PC-9 (cell line): ENCODE data around the gene TGM2. TPM values are rescaled to one million over a fixed set of nuclear protein-coding genes. Genes with fewer than 3 reads are reported as not detected.
A peak's percentile ranks its signal among the peaks of the same experiment; 100 is the strongest.

Experiments used
- BruUV-seq: library from RNA; stranded (reverse); fragments of 400-500 nt; replicated peaks from 2 replicates; lab custom pipeline; 2021; lab: Mats Ljungman, UMichigan
- CTCF ChIA-PET: fragments of 300-600 bp; sonication (Branson Sonifier 250); formaldehyde crosslinking; loops from one replicate; lab custom pipeline; 2022; ENCODE audit warnings: antibody characterized with exemption; lab: Charles Lee
- POLR2A ChIA-PET: fragments of 300-600 bp; sonication (Branson Sonifier 250); formaldehyde crosslinking; loops from one replicate; lab custom pipeline; 2022; ENCODE audit warnings: antibody characterized with exemption; ENCODE audit not compliant: unreplicated experiment; lab: Charles Lee
- DNase-seq, 2 experiments: peaks; one replicate each; pipeline versions ENCODE4 v3.0.0 to v3.0.0-alpha.2; 2015 to 2022; ENCODE audit warnings: mixed read lengths in 1 of 2
- H2AFZ ChIP-seq: fragments of 200-600 bp; sonication (generic); 2 replicates; pipeline ENCODE4 v1.8.1; 2017; ENCODE audit warnings: antibody characterized with exemption
- H3F3A ChIP-seq: fragments of 200-600 bp; sonication (generic); 2 replicates; pipeline ENCODE4 v1.8.1; 2017; ENCODE audit warnings: antibody characterized with exemption, mild to moderate bottlenecking, low read depth; ENCODE audit not compliant: insufficient read depth
- H3K27ac ChIP-seq: fragments of 200-600 bp; sonication (generic); 2 replicates; pipeline ENCODE4 v1.6.1; 2016; ENCODE audit warnings: mixed run types
- H3K27me3 ChIP-seq: fragments of 200-600 bp; sonication (generic); 2 replicates; pipeline ENCODE4 v1.6.1; 2016; ENCODE audit warnings: low read depth, mixed run types; ENCODE audit not compliant: insufficient read depth
- H3K36me3 ChIP-seq: fragments of 200-600 bp; sonication (generic); 2 replicates; pipeline ENCODE4 v1.6.1; 2016; ENCODE audit warnings: low read depth, mixed run types
- H3K4me1 ChIP-seq: fragments of 200-600 bp; sonication (generic); replicated peaks from 2 replicates; pipeline ENCODE4 v1.6.1; 2016; ENCODE audit warnings: mixed run types; ENCODE audit not compliant: insufficient read depth
- H3K4me2 ChIP-seq: fragments of 200-600 bp; sonication (generic); 2 replicates; pipeline ENCODE4 v1.6.1; 2017; ENCODE audit warnings: mixed run types
- H3K4me3 ChIP-seq: fragments of 200-600 bp; sonication (generic); 2 replicates; pipeline ENCODE4 v1.6.1; 2016; ENCODE audit warnings: mixed run types
- H3K79me2 ChIP-seq: fragments of 200-600 bp; sonication (generic); 2 replicates; pipeline ENCODE4 v1.6.1; 2017; ENCODE audit warnings: low read depth, mixed run types
- H3K9me2 ChIP-seq: fragments of 200-600 bp; sonication (generic); 2 replicates; pipeline ENCODE4 v1.8.1; 2017; ENCODE audit warnings: mild to moderate bottlenecking; ENCODE audit not compliant: insufficient read depth
- H3K9me3 ChIP-seq: fragments of 200-600 bp; sonication (generic); 2 replicates; pipeline ENCODE4 v1.8.1; 2016; ENCODE audit warnings: low read depth; ENCODE audit not compliant: insufficient read depth
- H4K20me1 ChIP-seq: fragments of 200-600 bp; sonication (generic); 2 replicates; pipeline ENCODE4 v1.8.1; 2017; ENCODE audit not compliant: insufficient read depth
- EZH2 ChIP-seq: fragments of 200-600 bp; sonication (generic); IDR thresholded peaks from 2 replicates; pipeline ENCODE4 v1.8.0; 2017; ENCODE audit warnings: antibody characterized with exemption, low read depth
- intact Hi-C: fragments of 100-400 bp; cut with micrococcal nuclease; formaldehyde crosslinking; loops from one replicate; pipeline ENCODE4 v1.10.0; 2022; ENCODE audit not compliant: unreplicated experiment
- total RNA-seq: library from RNA; stranded (reverse); gene quantifications from 2 replicates; pipeline ENCODE4 v1.2.3, GENCODE V29; 2021
- TF ChIP-seq, protein P1 (sequence below): fragments of 200-600 bp; sonication (generic); conservative IDR thresholded peaks from 2 replicates; pipeline ENCODE4 v1.6.1; 2017; ENCODE audit warnings: mixed run types, antibody characterized with exemption, mild to moderate bottlenecking, moderate library complexity

Gene TGM2
- total RNA-seq, 1 experiment from 2014 or later: 333 TPM

DNA sequence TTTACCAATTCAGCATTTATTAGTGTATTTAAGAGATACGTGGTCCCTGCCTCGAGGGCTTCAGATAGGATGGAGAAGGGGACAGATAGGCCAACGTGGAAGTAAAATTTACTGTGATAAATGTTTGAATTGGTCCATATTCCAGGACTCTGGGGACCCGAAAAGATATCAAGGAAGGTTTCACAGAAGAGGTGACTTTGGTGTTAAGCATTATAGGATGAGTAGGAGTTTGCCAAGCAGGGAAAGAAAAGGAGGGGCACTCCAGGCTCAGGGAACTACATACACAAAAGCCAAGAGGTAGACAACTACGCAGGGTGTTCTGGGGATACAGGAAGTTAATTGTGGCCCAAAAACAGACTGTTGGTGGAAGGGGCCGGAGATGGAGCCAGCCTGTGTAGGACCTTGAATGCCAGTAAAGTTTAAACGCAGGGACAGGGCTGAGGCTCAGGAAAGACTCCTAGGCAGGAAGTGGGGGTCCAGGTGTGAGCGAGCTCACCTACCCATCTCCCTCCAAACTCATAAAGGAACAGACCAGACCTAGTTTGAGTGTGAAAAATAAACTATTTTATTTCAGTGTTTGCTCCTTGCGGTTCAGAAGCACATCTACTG, 37.0 kb downstream of the TGM2 start:
- ChIA-PET CTCF (interaction anchor here (0.8 kb wide), 1 partner anchor 51 kb away, joined by 7 read pairs; no protein-coding TSS in a partner anchor), POLR2A (interaction anchor here (0.8 kb wide), 1 partner anchor 16 kb away, joined by 5 read pairs; no protein-coding TSS in a partner anchor)
- no peak overlapping the region for H2AFZ ChIP-seq
- no peak overlapping the region for H3K4me3 ChIP-seq
- no peaks in the 10 kb centered on the region for H3K9me3 ChIP-seq
- H3K27ac ChIP-seq: peak overlapping the region; percentile 97
- BruUV-seq: no TSS peak
- peaks cover 6% of the 10 kb centered on the region; the same call in 1 of the 2 replicates for H3K79me2 ChIP-seq
- H3K4me1 ChIP-seq: peaks cover 80% of the 10 kb centered on the region
- peaks cover 89% of the 10 kb centered on the region for H3F3A ChIP-seq
- H4K20me1 ChIP-seq: no peaks in the 10 kb centered on the region
- DNase-seq: no peak
- no peak for TF ChIP-seq EZH2
- TF ChIP-seq, protein P1, sequence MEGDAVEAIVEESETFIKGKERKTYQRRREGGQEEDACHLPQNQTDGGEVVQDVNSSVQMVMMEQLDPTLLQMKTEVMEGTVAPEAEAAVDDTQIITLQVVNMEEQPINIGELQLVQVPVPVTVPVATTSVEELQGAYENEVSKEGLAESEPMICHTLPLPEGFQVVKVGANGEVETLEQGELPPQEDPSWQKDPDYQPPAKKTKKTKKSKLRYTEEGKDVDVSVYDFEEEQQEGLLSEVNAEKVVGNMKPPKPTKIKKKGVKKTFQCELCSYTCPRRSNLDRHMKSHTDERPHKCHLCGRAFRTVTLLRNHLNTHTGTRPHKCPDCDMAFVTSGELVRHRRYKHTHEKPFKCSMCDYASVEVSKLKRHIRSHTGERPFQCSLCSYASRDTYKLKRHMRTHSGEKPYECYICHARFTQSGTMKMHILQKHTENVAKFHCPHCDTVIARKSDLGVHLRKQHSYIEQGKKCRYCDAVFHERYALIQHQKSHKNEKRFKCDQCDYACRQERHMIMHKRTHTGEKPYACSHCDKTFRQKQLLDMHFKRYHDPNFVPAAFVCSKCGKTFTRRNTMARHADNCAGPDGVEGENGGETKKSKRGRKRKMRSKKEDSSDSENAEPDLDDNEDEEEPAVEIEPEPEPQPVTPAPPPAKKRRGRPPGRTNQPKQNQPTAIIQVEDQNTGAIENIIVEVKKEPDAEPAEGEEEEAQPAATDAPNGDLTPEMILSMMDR: no peak
- intact Hi-C loops: loop anchor here (1.0 to 2.0 kb wide), 3 partner anchors 15 to 25 kb away; no protein-coding TSS in a partner anchor
- H3K36me3 ChIP-seq: peaks cover 33% of the 10 kb centered on the region
- no peaks in the 10 kb centered on the region for H3K9me2 ChIP-seq
- H3K27me3 ChIP-seq: no peaks in the 10 kb centered on the region
- peak overlapping the region; percentile 69 for H3K4me2 ChIP-seq

DNA sequence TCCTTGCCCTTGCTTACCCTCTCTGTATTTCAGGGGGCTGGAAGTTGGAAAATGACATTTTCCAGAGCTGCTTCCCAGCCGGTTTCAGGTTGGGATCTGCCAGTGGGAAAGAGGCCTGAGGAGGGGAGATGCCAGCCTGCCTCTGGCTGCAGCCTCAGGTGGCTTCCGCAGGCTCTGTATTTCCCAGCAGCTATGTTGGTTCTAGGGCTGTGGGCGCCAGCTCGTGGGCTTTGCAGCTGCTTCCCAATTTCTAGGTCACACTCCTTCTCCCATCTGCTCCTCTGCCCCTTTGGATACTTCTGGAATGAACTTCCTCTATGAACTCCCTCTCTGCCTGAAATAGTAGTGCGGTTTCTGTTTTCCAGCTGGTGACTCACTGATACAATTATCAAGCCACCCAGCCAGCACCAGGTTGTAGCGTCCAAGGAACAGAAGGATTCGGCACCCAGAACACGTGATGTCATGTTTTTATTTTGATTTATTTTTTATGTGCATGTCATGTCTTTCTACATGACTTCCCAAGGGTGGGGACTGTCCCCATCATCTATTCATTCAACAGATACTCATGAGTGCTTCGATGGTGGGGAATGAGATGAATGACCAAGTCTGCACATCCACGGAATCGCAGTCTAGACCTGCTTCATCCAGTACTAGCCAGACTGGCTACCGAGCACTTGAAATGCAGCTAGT, 38.0 kb downstream of the TGM2 start:
- H2AFZ ChIP-seq: no peak overlapping the region
- CTCF ChIA-PET: no interaction called here
- peak overlapping the region; percentile 69 for H3K4me2 ChIP-seq
- peaks cover 77% of the 10 kb centered on the region for H3K4me1 ChIP-seq
- H3K4me3 ChIP-seq: no peak overlapping the region
- H3K79me2 ChIP-seq: peaks cover 3% of the 10 kb centered on the region; the same call in 1 of the 2 replicates
- peaks cover 87% of the 10 kb centered on the region for H3F3A ChIP-seq
- no TSS peak for BruUV-seq
- peak; percentile 69 to 89 for DNase-seq
- peak overlapping the region; percentile 97 for H3K27ac ChIP-seq
- no peaks in the 10 kb centered on the region for H3K9me2 ChIP-seq
- POLR2A ChIA-PET: interaction anchor here (0.8 kb wide), 1 partner anchor 17 kb away, joined by 5 read pairs; no protein-coding TSS in a partner anchor
- TF ChIP-seq, protein P1: no peak
- no peak for TF ChIP-seq EZH2
- intact Hi-C loops: loop anchor here (1.0 to 2.0 kb wide), 4 partner anchors 7 to 26 kb away; no protein-coding TSS in a partner anchor
- peaks cover 24% of the 10 kb centered on the region for H3K36me3 ChIP-seq
- no peaks in the 10 kb centered on the region for H4K20me1 ChIP-seq
- H3K9me3 ChIP-seq: no peaks in the 10 kb centered on the region
- H3K27me3 ChIP-seq: no peaks in the 10 kb centered on the region

DNA sequence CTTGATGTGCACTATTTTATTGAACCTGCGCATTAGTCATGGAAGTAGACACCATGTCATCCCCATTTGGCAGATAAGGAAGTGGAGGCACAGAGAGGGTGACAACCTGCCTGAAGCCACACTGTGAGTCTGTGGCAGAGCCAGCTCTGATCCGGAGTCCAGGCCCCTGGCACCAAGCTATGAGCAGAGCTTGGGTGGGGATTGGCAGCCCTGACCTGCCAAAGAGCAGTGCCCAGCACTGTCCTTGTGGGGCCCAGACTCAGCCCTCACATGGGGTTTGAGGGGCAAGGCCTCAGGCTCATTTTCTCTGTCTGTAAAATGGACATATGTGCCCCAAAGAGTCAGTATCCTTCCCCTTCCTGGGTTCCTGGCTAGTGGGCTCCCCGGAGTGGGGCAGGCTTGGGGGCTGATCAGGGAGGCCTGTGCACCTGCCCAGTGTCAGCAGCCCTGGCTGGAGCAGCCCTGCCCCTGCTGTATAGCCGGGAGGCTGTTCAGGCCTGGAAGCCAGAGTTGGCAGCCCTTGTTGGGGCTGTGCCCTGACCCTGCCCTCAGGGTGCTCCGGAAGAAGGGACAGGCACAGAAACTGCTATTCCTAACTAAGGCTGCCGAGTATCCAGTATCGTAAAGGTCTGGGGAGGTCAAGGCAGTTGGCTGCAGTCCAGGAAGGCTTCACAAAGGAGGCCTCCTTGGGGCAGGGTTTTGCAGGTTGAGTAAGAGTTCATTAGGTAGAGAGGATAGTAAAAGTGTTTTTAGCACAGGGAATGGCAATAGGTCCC, 38.7 kb downstream of the TGM2 start:
- Histone ChIP-seq H3K4me2 (peak overlapping the region; percentile 69), H3K27ac (peak overlapping the region; percentile 97), H3K4me1 (peaks cover 70% of the 10 kb centered on the region), H4K20me1 (no peaks in the 10 kb centered on the region), H3F3A (peaks cover 79% of the 10 kb centered on the region), H3K4me3 (no peak overlapping the region), H3K79me2 (no peaks in the 10 kb centered on the region), H3K9me2 (no peaks in the 10 kb centered on the region), H3K27me3 (no peaks in the 10 kb centered on the region), H3K9me3 (no peaks in the 10 kb centered on the region), H2AFZ (no peak overlapping the region), H3K36me3 (peaks cover 18% of the 10 kb centered on the region)
- no peak for TF ChIP-seq EZH2
- TF ChIP-seq, protein P1: no peak
- CTCF ChIA-PET: interaction anchor here (0.5 kb wide), 1 partner anchor 69 kb away, joined by 3 read pairs; no protein-coding TSS in a partner anchor
- DNase-seq: peak; percentile 59 to 88
- intact Hi-C loops: loop anchor here (1.0 to 2.0 kb wide), 3 partner anchors 8 to 26 kb away; no protein-coding TSS in a partner anchor
- POLR2A ChIA-PET: no interaction called here
- BruUV-seq: no TSS peak
